Motor neuron (in vitro differentiated cells): ENCODE data around the gene LNX1. TPM values are rescaled to one million over a fixed set of nuclear protein-coding genes. Genes with fewer than 3 reads are reported as not detected.
A peak's percentile ranks its signal among the peaks of the same experiment; 100 is the strongest.

Experiments used
- ATAC-seq, 8 experiments: fragments of 200-7000 bp; cut with Tn5 transposase; replicated peaks in 6 of 8; 2 replicates each; pipeline ENCODE4 v1.8.0; 2021; ENCODE audit warnings: mild to moderate bottlenecking in 8 of 8, moderate library complexity in 8 of 8
- H3K27ac ChIP-seq, 2 donors: fragments of 250-450 bp; sonication (Bioruptor Pico); 2 replicates each; pipeline ENCODE4 v1.9.0; 2021; ENCODE audit warnings: antibody characterized with exemption in 2 of 2, mild to moderate bottlenecking in 2 of 2, moderate library complexity in 1 of 2
- H3K4me1 ChIP-seq, 2 donors: fragments of 250-450 bp; sonication (Bioruptor Pico); replicated peaks in 1 of 2; 2 replicates each; pipeline ENCODE4 v1.6.1; 2021; ENCODE audit warnings: antibody characterized with exemption in 2 of 2, mild to moderate bottlenecking in 2 of 2, moderate library complexity in 1 of 2
- H3K4me3 ChIP-seq, 5 donors: fragments of 250-450 bp; sonication (Bioruptor Pico); 2 replicates each; pipeline ENCODE4 v1.9.0; 2021; ENCODE audit warnings: antibody characterized with exemption in 5 of 5, mild to moderate bottlenecking in 5 of 5, moderate library complexity in 4 of 5
- WGBS, 10 experiments: fragments of 450-650 bp; shearing (Covaris generic); methylation state at CpG; one replicate each; pipeline ENCODE4 v1.0.0; 2022; 5-methylcytosine and 5-hydroxymethylcytosine counted together
- in situ Hi-C, 9 experiments: fragments of 400-800 bp; cut with MboI; loops; one replicate each; pipeline ENCODE4 v1.15.0; 2021; ENCODE audit warnings: low sequenced_read_pairs in 9 of 9, low pct_unique_long_range_greater_than_20kb in 2 of 9; ENCODE audit not compliant: unreplicated experiment in 9 of 9
- total RNA-seq, 8 experiments: library from RNA; unstranded; fragments of 300-600 nt; gene quantifications; 2 replicates each; pipeline versions ENCODE4 v1.2.3 to v1.2.4, GENCODE V29; 2022

The LNX1 gene
- total RNA-seq, 8 experiments from 2014 or later, result 0.64 to 18.7 (median 2.2) TPM

DNA sequence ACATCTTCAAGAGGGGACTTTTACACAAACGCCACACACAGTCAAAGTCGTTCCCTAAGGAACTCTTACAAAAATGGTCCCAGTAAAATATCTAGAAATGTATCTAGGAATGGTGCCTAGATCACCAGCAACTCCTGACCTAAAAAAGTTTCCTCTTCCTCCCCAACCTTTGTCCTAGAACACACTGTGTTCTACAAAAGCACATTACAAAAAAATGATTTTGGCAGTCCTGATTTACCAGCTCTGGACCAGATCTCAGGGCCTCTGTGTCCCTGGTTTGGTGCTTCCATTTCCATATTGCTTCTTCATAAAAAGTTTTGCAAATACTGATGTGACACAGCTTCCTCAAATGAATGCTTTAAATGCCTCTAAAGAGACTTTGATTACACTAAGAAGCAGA, 55.0 kb downstream of the LNX1 start:
- in situ Hi-C loops, result no loop called here
- Histone ChIP-seq H3K4me1 (no peaks in the 10 kb centered on the region), H3K27ac (no peak overlapping the region), H3K4me3 (no peak overlapping the region)
- ATAC-seq, result no peak
- 79 to 100% (median 100%) methylated on average over 1 to 2 of the region's 2 CpGs; no CpG with 5 or more reads in 3 of the 10 experiments for WGBS, 10 experiments

DNA sequence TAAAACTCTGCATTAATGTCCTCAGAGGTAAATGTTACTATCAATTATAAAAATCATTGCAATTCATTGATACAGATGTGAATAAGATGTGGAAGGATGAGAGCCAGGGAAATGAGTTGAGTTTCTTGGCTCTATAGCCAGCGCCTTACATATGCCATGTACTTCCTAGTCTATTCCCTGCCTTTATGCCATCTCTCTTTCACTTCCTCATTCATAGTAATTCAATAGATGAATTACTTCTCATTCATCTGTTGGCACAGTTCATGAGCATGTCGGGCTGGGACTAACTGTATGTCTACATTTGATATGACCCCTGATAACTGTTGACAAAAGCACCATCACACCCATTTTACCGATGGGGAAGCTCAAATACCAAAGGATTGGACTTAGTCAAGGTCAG, 55.7 kb downstream of the LNX1 start:
- Histone ChIP-seq H3K27ac (no peak overlapping the region), H3K4me1 (no peaks in the 10 kb centered on the region), H3K4me3 (no peak overlapping the region)
- 78 to 100% (median 94%) methylated on average over 1 to 3 of the region's 3 CpGs; no CpG with 5 or more reads in 1 of the 10 experiments for WGBS, 10 experiments
- ATAC-seq, result no peak
- in situ Hi-C loops, result no loop called here

DNA sequence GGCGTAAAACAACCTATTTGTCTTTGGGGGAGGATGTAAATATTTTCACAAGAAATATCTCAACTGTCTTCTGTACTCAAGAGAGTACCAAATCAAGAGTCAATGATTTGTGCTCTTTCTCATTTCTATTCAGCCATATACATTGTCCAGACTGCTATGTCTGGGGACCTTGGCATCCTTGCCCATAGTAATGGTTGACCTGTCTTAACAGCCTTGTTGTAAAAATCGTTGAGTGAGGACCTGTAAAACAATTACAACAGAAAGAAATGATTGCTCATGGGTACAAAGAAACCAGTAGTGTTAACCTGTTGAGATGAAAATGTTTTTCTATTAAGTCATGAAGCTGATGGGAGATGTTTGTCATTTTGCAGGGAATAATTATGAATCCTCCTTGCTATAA, 56.6 kb downstream of the LNX1 start:
- Histone ChIP-seq H3K27ac (no peak overlapping the region), H3K4me3 (no peak overlapping the region), H3K4me1 (no peaks in the 10 kb centered on the region)
- no peak for ATAC-seq
- in situ Hi-C loops, result no loop called here
- 50 to 100% (median 74%) methylated on average over 1 to 2 of the region's 2 CpGs; no CpG with 5 or more reads in 3 of the 10 experiments for WGBS, 10 experiments

DNA sequence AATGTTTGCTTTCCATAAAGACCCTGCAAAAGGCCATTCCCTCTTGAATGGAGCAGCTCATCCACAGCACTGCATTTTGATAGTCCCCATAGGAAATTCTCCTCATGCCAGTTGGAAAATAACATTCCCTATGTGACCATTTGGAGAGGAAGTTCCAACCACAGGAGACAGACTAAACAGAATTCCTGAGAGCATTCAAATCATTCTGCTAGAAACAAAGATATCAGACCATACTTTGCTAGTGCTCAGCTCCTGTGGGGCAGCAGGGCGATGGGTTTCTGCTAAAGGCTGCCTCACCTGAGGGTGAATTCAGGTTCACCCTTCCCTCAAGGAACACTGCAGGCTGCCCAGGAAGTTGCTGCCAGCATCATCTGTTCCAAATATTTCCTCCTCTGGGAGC, 58.8 kb downstream of the LNX1 start:
- ATAC-seq, result no peak
- WGBS, 10 experiments, result 80 to 100% (median 100%) methylated on average over 1 of the region's 1 CpG; no CpG with 5 or more reads in 5 of the 10 experiments
- Histone ChIP-seq H3K4me3 (no peak overlapping the region), H3K27ac (no peak overlapping the region), H3K4me1 (no peaks in the 10 kb centered on the region)
- in situ Hi-C loops, result no loop called here

DNA sequence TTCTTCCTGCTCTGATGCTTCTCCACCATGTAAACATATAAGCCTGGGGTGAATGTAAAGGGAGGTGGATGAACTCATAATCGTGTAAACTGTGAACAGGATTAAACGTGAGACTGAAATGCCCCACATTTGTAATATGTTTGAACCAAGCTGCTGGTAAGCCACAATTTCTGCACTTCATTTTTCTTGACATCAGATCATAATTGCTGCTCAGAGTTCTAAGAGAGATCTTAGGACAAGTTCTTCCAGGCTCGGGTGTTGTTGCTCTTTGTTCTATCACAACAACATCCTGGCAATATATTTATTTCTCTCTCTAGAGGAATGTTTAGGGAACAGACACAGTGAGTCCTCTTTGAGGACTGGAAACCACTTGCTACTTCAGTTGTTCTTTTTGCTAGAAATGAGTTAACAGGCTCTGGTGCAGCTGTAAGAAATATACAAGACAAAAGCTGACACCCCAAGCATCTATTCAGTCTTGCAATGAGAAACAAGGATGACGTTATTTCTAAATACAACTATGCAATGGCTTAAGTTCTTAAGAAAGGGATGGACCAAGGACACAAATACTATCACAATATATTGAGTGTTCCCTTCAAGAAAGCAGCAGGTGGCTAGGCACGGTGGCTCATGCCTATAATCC, 59.6 kb downstream of the LNX1 start:
- Histone ChIP-seq H3K4me1 (no peaks in the 10 kb centered on the region), H3K27ac (no peak overlapping the region), H3K4me3 (no peak overlapping the region)
- ATAC-seq, result peak in 1 of 8 experiments; percentile 26
- 20 to 94% (median 54%) methylated on average over 1 to 5 of the region's 5 CpGs; no CpG with 5 or more reads in 1 of the 10 experiments for WGBS, 10 experiments
- in situ Hi-C loops, result no loop called here

DNA sequence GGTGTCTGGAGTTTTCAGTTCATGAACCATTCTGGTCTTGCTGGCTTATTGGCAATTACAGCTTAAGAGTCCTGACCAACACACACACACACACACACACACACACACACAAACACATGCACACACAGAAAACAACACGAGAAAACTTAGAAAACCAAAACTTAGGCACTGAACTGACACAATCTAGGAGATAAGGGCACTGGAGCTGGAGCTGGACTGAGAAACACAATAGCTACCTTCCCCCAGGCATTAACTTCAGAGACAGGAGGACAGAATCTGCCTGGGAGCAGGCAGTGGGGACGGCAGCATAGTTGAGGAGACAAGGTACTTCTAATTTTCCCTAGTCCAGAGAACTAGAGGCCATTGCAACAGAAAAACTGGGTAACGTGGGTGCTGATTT, 62.3 kb downstream of the LNX1 start:
- in situ Hi-C loops, result no loop called here
- H3K4me3 ChIP-seq, result no peak overlapping the region
- 67 to 100% (median 98%) methylated on average over 1 to 3 of the region's 3 CpGs; no CpG with 5 or more reads in 4 of the 10 experiments for WGBS, 10 experiments
- ATAC-seq, result no peak
- no peaks in the 10 kb centered on the region for H3K4me1 ChIP-seq
- no peak overlapping the region for H3K27ac ChIP-seq

DNA sequence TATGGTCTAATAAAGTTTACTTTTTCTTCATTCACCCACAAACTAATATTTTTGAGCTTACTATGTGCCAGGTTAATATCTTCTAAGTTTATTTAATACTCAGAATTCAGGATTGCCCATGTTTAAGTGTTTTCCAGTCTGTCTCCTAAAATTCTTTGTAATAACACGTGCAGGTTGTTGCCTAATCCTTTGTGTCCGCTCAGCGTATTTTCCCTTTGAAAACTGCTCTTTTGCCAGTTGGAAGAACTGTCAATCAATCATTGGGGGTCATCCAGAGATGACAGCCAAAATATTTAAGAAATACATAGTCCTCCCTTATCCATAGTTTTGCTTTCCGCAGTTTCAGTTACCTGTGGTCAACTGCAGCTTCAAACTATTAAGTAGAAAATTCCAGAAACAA, 63.4 kb downstream of the LNX1 start:
- H3K27ac ChIP-seq, result no peak overlapping the region
- H3K4me1 ChIP-seq, result no peaks in the 10 kb centered on the region
- in situ Hi-C loops, result no loop called here
- 73 to 100% (median 92%) methylated on average over 2 to 4 of the region's 4 CpGs; no CpG with 5 or more reads in 1 of the 10 experiments for WGBS, 10 experiments
- no peak for ATAC-seq
- no peak overlapping the region for H3K4me3 ChIP-seq

DNA sequence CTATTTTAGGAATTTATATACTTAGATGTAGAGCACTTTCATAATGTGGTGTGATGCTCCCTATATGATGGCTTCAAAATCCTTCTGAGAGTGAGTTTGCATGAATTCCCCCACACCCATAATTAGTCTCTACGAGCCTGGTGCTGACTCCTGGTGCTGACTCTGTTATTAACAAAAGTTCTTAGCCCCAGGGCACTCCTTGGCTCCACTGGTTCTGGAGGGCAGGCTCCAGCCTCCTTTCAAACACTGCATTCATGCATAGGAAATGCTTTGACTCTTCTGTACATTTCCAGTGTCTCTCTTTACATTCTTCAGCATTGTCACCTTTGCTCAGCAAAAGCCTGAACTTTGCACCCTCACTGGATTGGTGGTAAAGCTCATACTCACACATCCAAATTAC, 64.0 kb downstream of the LNX1 start:
- Histone ChIP-seq H3K4me1 (no peaks in the 10 kb centered on the region), H3K4me3 (no peak overlapping the region), H3K27ac (no peak overlapping the region)
- 0 to 40% (median 6%) methylated on average over 1 of the region's 1 CpG; no CpG with 5 or more reads in 2 of the 10 experiments for whole genome bisulfite sequencing, 10 experiments
- in situ Hi-C loops, result no loop called here
- ATAC-seq, result peak in 3 of 8 experiments; percentile 89 to 96 (median 94)

DNA sequence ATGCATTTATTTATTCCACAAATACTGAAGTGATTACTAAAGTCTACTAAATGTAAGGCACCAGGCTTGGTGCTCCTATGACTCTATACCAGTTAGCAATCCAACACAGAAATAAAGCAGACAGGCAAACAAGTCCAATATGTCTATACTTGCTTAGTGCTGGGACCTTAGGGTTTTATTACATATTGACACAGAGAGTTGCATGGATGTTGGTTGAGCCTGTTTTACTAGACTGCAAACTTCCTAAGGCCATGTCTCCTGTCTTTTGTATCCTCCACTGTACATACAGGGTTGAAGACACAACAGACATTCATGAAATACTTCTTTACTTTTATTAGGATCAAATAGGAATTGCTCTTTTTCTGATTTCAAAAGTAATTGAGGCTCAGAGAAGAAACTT, 69.0 kb downstream of the LNX1 start:
- H3K27ac ChIP-seq, result no peak overlapping the region
- ATAC-seq, result no peak
- in situ Hi-C loops, result no loop called here
- H3K4me1 ChIP-seq, result no peaks in the 10 kb centered on the region
- no peak overlapping the region for H3K4me3 ChIP-seq

DNA sequence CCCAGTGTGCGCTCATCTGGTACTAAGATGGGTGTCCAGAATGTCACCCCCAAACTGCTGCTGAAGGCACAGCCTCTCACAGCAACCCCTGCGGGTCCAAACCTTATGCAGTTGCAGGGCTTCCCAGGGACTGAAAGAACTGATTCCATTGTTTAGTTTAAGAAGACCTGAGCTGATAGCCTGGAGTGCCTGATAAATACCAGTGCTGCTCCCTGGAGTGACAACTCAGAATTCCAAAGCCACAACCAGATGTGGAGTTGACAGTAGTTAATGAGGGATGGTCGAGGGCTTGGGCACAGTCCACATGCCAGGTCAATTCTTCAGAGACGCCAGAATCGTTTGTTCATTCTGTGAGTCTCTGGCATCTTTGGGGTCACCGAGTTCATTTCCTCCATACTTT, 71.2 kb downstream of the LNX1 start:
- 0 to 100% (median 40%) methylated on average over 1 to 4 of the region's 6 CpGs; no CpG with 5 or more reads in 5 of the 10 experiments for WGBS, 10 experiments
- Histone ChIP-seq H3K4me1 (no peaks in the 10 kb centered on the region), H3K4me3 (no peak overlapping the region), H3K27ac (no peak overlapping the region)
- in situ Hi-C loops, result no loop called here
- no peak for ATAC-seq

DNA sequence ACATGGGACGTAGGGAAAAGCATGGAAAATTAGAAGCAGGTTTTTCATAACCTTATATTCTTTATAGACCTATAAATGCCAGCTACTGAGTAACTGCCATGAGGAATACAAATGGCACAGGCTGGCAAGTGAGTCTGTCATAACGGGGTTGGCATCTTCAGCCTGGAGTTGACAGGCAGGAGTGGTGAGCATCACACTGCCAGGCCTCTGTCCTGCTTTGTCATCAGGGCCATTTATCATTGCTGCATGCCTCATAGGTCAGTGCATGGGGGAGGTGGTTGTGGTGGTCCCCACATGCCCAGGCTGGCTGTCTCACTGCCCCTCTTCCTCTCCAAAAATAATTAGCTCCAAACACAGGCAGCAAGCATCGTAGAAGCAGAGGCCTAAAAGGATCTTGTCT, 72.5 kb downstream of the LNX1 start:
- no peak overlapping the region for H3K4me3 ChIP-seq
- in situ Hi-C loops, result no loop called here
- H3K27ac ChIP-seq, result no peak overlapping the region
- H3K4me1 ChIP-seq, result no peaks in the 10 kb centered on the region
- WGBS, 10 experiments, result 60 to 100% (median 80%) methylated on average over 1 to 3 of the region's 3 CpGs; no CpG with 5 or more reads in 3 of the 10 experiments
- no peak for ATAC-seq

DNA sequence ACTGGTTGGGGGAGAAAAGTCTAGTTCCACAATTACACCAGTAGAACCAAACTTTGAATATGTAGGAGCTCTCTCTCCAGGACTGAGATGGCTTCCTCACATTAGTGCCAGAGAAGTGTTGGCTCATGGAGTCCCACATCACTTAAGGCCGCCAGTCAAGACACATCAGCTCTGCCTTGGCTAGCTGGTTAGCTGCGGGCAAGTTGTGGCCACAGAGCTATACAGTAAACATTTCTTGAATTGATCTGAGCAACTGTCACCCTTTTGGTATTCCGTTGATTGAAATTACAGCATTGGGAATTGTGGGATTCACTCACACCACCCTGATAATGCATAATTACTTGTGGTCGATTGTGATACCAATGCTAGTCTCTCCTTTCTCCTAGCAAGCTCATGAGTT, 76.2 kb downstream of the LNX1 start:
- Histone ChIP-seq H3K27ac (no peak overlapping the region), H3K4me1 (no peaks in the 10 kb centered on the region), H3K4me3 (no peak overlapping the region)
- in situ Hi-C loops, result no loop called here
- ATAC-seq, result no peak
- 75 to 100% (median 92%) methylated on average over 1 to 4 of the region's 4 CpGs; no CpG with 5 or more reads in 2 of the 10 experiments for WGBS, 10 experiments

DNA sequence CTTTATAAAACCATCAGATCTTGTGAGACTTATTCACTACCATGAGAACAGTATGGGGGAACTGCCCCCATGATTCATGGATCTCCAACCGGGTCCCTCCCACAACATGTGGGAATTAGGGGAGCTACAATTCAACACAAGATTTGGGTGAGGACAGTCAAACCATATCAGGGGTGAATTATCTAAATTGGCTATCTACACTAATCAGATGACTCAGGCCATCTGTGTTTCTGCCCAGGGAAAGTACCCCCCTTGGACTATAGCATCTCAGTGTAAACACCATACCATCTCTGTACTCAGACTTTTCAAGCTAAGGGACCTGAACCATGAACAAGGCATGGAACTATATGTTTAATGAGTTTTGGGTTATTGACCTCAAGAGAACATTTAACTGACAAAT, 76.8 kb downstream of the LNX1 start:
- in situ Hi-C loops, result no loop called here
- H3K4me1 ChIP-seq, result no peaks in the 10 kb centered on the region
- no peak overlapping the region for H3K27ac ChIP-seq
- no peak for ATAC-seq
- no peak overlapping the region for H3K4me3 ChIP-seq
- WGBS, 10 experiments, result 0% methylated on average over 1 of the region's 1 CpG; no CpG with 5 or more reads in 7 of the 10 experiments

DNA sequence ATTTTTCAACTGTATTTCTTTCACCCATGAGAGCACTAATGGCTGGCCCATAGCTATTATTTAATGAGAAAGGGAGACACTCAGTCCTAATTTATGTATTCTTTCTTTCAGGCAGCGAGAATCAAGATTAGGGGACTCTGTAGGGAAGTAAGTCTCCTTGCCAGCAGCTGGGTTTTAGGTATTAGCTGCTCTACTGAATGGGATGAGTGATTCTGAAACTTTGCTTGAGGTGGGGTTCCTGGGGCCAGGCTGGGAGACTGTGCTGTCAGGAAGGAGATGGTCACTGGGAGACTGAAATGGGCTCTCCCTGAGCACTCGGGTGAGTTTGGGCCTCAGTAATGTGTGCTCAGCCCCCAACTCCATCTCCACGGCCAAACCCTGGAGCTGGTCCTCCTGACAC, 78.7 kb downstream of the LNX1 start:
- no peaks in the 10 kb centered on the region for H3K4me1 ChIP-seq
- WGBS, 10 experiments, result 47 to 60% methylated on average over 1 to 2 of the region's 3 CpGs; no CpG with 5 or more reads in 8 of the 10 experiments
- in situ Hi-C loops, result no loop called here
- ATAC-seq, result no peak
- H3K27ac ChIP-seq, result no peak overlapping the region
- H3K4me3 ChIP-seq, result no peak overlapping the region
